Left ventricle myocardium superior (tissue), 1 donor: Measurements from ENCODE around the gene FLRT3. TPM values are rescaled to one million over a fixed set of nuclear protein-coding genes. Genes with fewer than 3 reads are reported as not detected.

Experiments
- ATAC-seq: fragments of 200-7000 bp; cut with Tn5 transposase; one replicate; pipeline ENCODE4 v1.9.1; 2020; ENCODE audit warnings: mild to moderate bottlenecking, moderate library complexity
- DNase-seq: peaks from one replicate; pipeline ENCODE4 v3.0.0-alpha.2; 2020
- intact Hi-C: fragments of 100-400 bp; cut with micrococcal nuclease; formaldehyde crosslinking; loops from one replicate; pipeline ENCODE4 v1.11.0; 2022
- long read RNA-seq: library from polyadenylated mRNA; unstranded; transcript quantifications from one replicate; pipeline ENCODE4 v2.0.0, GENCODE V29; 2021
- total RNA-seq: library from RNA; stranded (reverse); fragmentation: NEBNext Ultra II Directional; extraction: Animal tissue kit (Norgen Biotek cat#: 25700); gene quantifications from one replicate; pipeline ENCODE4 v1.2.1, GENCODE V29; 2021
- donor health status: DM: no; HTN: yes; CAD: no; lungs with severe emphysema.

The FLRT3 gene
- total RNA-seq: 1.0 TPM
- long read RNA-seq, partial matches to known transcripts: 0 of 1 reads
- long read RNA-seq, other reads (novel, unspliced or antisense): 0 of 1 reads

DNA sequence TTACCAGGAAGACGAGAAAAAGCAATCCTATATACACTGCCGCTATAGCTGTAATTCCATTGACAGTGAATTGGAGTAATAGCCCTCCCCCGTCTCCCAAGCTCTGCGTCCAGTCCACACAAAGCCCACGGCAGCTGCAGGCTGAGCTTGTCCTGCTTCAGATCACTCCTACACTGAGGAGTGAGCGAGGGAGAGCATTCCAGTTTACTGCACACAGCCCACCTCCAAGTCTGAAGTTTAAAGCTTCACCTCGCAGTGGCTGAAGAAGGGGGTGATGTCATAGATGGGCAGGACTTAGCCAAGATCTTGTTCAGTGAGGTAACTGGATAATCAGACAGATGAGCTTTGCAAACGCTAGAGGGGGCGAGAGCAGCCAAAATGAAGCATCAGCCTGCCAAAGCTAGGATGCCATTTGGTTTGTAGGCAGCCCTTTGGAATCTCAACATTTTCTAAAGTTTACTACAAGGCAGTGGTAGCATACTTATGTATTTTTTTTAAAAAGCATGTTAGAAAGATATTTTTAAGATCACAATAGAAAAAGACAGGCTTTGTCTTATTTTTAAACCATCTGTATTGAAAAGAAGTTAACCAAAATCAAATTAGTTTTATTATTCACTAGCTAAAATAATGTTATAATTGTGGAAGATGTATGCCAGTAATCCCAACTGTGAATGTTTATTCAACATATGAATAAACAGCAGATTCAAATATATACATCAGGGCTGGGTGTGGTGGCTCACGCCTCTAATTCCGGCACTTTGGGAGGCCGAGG is at the start of gene FLRT3:
Gene FLRT3, minus strand, starts transcription at position 213 of the 772 bp plus-strand sequence. CDS start 10,106 bp downstream, outside the sequence.
- intact Hi-C loops: no loop called here
- ATAC-seq: peak; percentile 97
- peak; percentile 40 for DNase-seq

DNA sequence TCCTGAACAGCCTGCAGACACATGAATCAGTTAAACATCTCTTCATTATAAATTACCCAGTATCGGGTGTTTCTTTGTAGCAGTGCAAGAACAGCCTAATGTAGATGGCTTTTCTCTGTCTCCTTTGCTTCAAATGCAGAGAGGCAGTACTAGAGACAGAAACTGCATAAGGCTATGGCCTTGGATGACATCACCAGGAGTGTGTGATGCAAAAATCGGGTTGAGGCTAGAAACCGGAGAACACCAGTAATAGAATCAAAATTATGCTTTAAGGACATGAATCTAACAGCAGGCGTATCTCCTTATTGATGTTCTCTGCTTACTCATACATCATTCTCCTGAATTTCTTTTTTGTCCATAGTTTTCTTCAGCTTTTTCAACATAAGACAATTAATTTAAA is 49.3 kb upstream of the FLRT3 start:
- ATAC-seq: no peak
- DNase-seq: no peak
- intact Hi-C loops: no loop called here

DNA sequence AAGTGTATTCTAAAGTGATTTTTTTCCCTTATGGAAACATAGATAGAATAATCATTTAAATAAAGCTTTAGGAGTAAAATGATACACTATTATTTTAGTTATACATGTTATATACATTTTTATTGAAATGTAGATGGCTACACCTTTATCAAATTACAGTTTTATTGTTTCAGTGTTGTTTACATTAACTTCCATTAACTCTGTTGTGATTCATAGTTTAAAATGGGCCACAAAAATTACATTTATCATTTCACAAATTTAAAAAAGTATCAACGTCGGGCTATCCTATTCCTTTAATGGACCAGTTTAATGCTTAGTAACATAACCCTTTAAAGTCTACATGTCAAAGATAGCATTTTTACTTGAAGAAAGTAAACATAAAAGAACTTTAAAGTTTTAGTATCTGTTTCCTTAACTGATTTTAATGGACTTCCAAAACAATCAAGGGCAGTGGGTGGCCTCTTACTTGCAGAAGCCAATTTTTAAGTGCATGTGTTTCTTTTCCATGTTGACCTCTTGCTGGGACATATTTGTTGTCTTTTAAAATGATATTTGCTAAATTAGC is 47.8 kb upstream of the FLRT3 start:
- intact Hi-C loops: no loop called here
- ATAC-seq: no peak

DNA sequence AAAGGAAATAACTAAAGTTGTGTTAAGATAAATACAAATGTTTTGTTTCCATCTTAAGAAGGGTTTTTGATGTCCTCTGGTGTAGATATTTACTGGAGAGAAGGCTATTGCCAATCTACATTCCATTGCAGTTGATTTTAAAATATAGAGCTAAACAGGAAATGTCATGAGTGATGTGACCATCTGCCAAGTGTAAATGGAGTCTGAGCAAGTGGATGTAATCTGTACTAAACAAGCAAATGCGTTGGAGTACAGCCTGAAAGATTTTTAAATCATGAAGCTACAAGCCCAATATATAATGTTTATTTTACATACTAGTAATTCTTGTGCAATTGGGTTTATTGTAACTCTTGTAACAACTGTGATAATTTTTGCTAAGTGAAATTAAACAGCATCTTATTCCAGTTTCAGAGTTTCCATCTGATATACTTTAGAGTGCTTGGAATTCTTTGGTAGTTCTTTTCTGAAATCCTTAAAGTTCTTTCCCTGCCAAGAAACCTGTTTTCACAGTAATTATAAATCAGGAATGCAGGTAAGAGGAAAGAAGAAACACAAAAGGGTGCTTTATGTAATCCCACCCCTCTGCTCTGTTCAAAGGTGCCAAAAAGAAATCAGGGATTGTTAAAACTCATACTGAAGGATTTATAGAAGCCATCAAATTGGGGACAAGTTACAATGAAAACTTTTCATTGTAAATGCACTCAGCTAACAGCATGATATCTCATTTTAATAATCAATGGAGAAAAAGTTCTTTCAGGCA is 47.2 kb upstream of the FLRT3 start:
- intact Hi-C loops: no loop called here
- no peak for ATAC-seq
- no peak for DNase-seq

More for the DNA sequence above, 47.8 kb upstream of the FLRT3 start:
- no peak for DNase-seq

DNA sequence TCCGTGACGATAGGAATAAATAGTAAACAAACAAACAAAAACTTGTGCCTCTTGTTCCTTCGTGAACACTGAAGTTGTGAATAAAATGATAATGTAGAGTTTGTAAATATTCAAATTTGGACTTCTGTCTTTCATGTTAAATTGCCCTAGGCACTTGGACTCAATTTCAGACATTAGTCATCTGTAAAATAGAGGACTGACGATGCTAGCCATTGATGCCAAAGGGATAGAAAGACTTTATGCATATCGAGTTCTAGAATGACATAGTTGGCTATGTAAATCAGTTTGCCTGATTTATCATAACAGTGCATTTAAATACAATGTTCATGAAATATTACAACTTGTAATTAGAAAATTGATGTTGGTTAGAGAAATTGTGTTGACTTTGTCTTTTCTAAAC is 45.9 kb upstream of the FLRT3 start:
- intact Hi-C loops: no loop called here
- ATAC-seq (no peak), DNase-seq (no peak)

DNA sequence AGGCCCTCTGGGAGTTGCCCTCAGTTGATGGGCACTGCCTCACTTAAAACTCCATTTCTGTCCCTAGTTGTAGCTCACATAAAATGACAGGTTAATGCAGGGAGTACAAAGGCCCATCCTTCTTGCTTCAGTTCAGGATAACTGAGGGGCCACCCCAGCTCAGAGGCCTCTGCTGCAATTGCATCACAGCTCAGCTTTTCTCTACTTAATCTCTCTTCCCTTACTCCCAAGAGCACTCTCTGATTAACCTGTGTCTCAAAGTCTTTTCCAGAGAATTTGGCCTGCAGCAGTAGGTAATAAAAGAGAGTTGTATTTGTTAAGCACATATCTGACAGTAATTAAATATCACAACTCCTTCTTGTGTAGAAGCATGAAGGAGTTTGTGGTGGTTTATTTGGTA is 40.9 kb upstream of the FLRT3 start:
- intact Hi-C loops: no loop called here
- ATAC-seq (no peak), DNase-seq (no peak)

DNA sequence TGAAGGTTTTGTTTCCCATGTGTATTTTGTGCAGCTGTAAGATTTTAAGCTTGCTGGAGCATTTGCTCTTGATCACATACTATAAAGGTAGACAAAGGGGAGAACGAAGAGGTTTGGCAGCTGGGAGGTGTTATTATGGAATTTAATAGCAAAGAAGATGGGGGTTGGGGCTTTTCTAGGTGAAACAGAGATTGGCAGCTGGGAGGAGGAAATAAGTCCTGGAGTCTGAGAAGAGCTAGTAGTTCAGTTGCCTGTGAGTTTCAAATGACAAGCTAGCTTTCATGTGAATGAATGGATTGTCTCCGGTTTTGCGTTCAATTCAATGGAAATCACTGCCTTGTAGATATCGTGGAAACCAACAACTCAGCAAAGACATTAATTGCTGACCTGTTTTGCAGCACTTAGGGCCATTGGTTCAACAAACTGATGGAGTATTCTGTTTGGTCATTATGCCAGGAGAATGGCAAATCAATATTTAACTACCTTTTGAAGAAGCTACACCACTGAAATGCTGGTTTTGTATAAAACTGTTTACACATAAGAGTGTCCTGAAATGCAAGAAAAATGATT is 38.1 kb upstream of the FLRT3 start:
- DNase-seq (no peak), ATAC-seq (no peak)
- intact Hi-C loops: no loop called here

DNA sequence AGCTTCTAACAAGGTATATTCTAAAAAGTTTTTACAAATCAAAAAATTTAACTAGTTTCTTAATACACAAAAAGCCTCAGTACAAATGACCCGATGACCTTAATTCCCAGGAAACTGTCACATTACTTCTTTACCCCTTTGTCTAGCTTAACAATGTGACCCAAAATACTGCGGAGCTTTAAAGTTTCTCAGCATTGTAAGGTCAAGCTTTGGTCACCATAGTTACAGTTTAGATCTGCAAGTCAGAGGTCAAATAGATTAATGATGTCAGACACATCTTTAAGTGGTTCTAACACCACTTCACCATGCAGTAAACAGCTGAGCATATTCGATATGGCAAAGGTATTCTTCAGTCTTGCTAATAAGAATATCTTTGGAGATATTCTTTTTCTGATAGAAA is 36.8 kb upstream of the FLRT3 start:
- intact Hi-C loops: no loop called here
- DNase-seq: no peak
- no peak for ATAC-seq

DNA sequence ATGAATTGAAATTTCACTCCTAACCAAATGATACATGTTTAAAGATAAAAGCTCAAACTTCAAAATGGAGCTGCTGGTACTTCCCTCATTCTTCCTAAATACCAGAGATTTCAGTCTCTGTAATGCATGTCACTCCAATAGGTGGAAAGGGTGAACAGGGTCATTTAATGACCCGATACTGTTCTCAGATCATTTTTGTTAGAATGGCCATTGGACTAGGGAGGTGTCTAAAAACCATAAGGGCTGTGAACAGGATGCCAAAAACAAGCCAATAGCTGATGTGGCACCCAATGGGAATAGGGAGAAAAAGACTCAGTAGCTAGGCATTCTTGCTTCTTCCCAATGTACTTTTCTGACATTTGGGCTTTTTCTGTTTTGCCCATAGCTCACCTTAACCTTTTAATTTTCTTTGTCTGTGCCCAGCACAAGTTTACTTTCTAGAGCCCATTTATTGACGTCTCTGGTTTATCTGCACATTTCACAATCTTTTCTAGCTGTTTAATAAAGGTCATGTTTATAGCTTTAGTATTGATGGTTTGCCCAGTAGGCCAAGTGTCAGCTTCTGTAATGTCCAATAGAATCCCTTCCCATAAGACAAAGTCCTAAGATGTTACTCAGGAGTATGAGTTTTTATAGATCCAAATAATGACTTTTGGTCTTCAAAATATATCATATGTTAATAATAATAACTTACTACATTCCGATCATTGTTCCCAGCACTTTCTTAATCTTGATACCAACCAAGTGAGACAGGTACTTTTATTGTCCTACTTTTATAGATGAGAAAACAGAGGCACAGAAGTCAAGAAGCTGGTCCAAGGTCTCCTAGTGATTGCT is 24.3 kb upstream of the FLRT3 start:
- DNase-seq (no peak), ATAC-seq (no peak)
- intact Hi-C loops: no loop called here

DNA sequence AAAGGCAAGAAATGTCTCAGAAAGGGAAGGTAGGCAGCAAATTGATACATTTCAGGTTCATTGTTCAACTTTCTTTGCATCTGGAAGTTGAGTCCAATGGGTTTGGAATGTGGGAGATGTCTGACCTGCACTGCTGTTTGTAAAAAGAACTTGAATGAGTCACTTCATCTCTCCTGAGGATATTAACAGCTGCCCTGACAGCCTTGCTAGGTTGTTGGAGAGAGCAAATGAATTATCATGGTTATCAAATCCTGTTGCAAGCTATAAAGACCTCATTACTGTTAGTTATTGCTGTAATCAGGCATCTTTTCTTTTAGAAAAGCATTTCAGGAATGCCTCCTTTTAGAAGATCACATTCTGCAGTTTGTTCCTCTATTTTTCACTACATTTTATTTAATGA is 23.0 kb upstream of the FLRT3 start:
- no peak for DNase-seq
- intact Hi-C loops: no loop called here
- ATAC-seq: no peak

DNA sequence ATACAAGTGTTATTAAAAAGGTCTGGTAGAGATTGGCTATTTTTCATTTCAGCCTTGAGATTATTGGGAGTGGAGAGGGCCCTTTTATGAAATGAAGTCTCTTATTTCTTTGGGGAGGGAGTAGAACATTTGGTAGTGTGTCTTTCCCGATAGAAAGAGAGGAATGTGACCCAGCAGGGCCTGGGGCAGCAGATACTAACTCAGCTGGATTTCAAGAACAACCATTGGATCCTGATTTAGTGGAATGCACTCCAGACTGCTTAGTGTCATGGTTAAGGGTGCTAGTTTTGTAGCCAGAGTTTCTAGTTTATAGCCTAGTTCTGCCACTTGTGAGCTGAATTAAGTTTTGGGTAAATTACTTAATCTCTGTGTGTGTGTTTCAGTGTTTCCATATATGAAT is 18.4 kb upstream of the FLRT3 start:
- intact Hi-C loops: no loop called here
- ATAC-seq (no peak), DNase-seq (no peak)

DNA sequence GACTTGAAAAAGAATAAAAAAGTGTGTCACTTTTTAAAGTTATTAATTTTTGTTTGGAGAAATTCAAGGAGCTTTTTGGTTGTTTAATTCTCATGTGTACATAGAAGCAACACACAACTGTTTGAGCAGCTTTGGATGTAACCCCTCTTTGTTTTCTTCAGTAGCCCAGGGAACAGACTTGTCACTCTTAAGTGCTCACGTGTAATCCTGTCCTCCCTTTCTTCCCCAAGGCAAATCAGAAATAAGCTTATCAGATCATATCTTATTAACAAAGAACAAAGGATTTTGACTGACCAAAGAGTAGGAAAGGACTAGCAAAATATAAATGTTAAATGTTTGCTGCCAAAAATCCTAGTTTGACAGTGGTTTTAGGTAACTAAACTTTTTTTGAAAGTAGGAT is 7.3 kb upstream of the FLRT3 start:
- intact Hi-C loops: no loop called here
- DNase-seq (no peak), ATAC-seq (no peak)

DNA sequence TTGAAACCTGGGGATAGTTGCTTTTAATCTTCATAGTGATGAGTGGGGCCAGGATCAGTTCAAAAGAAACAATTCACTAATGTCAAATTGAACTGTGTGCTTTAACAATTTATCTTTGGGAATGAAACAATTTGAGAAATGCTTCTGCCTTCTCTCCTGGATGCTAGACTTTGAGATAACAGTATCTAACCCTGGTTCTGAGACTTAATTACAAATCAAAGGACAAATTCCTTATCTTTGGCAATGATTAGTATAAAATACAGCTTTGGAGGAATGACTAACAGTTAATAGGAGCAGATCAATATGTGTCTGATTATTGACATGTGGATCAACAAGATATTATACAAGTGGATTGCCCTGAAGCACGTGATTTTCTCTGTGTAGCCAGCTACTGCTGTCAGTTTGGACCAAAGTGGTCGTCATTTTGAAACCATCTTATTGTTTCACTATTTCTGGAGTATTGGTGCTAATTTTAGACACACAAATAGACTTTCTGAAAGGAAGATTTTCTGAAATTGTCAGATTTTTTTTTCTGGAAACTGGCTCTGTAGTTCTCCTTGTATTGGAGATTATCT is 6.2 kb upstream of the FLRT3 start:
- ATAC-seq (no peak), DNase-seq (no peak)
- intact Hi-C loops: no loop called here

DNA sequence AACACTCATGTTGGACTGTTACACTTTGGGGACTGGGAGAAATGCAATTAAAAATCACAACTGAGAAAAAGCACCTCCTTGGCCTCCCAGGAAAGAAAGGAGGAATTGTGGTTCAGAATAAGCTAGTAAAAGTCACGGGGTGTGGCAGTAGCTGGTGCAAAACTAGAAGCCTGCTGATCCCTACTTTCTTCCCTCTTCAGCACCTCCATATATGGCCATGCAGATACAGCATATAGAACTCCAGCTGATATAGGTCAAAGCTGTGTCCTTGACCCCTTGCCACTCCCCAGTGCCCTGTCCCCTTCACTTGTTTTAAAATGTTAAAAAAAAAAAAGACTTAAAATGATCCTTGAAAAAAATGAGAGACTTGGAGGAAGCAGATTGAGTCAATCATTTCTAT is 5.5 kb upstream of the FLRT3 start:
- intact Hi-C loops: no loop called here
- no peak for DNase-seq
- ATAC-seq: no peak

DNA sequence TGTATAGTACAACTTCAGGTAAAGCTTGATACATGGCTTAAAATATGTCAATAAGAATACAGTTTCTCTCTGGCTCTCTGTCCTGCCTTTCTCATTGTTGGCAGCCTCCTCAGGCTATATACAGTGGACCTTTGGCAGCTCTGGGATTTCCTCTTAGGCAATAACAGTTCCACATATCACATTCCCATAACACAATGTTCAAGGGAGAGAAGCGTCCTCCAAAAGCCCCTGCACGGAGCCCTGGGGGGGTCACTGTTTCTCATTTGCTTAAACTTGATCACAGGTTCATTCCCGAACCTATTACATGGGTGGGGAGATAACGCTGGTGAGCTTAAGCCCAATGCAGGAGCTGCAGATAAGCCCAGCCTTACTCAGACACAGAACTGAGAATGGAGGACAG is 4.4 kb upstream of the FLRT3 start:
- ATAC-seq (peak; percentile 45), DNase-seq (no peak)
- intact Hi-C loops: no loop called here

DNA sequence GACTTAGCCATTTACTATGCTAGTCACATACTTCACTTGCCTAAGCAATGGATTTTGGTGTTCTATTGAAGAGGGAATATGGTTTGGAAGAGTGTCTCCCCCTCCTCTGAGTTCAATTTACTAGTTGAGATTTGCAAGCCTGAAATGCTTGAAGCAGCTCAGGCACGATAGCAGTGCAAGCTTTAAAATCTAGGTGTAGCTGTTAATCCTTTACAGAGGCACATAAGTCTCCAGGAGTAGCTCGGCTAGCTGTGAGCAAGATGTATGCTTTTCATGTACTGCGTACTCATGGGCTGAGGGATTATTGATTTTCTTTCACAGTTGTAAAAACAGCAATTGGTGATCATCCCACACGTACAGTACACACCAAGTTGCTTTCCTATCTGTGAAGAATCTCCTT is 726 bp downstream of the FLRT3 start:
- intact Hi-C loops: no loop called here
- ATAC-seq (peak; percentile 54), DNase-seq (no peak)

DNA sequence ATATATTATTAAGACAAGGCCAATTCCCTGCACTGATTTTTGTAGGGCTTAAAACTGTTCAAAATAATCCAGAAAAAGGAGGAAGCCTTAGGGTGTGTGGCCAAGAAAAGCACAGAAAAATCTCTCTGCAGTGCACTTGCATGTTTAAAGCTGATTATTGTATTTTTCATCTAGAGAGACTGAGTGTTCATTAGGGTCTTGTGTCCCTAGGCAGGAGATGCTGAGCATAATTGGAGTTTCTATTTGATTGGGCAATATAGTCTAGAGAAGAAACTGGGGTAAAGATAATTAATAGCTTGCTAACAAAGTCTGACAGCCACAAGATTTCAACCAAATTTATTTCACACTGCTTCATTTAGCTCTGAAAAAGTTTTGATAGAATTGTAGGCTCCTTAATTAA is 2.4 kb downstream of the FLRT3 start:
- ATAC-seq (no peak), DNase-seq (no peak)
- intact Hi-C loops: no loop called here

DNA sequence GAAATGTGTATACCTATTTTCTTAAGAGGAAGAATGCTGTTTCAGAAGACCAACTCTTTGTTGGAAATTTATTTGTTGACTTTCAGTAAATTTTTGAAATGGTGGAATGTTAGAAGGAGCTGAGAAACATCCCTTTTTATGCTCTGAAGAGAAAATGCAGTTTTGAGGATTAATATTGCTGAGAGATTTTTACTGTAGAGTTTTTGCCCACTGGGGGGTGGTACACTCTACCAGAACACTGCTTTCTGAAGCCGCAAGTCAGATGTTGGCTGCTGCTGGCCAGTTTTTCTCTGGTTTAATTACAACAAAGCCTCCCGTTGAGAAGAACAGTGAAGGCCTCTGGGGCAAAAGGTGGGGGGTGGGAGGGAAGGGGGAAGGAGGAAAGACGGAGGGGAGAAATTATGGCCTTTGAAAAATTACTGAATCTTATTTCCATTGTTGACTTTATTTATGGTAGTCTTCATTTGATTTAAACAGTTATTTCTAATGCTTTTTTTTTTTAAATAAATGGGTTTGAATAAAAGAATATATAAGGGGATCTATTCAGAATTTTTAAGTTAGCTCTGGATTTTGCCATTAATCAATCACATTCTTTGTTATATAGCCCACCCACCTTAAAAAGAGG is 3.0 kb downstream of the FLRT3 start:
- ATAC-seq (no peak), DNase-seq (no peak)
- intact Hi-C loops: no loop called here
